Measurements from ENCODE around the gene SLIT3.

- TF ChIP-seq CTCF (IDR thresholded peaks at IDR 0.05) (no peak), POLR2AphosphoS5 (IDR thresholded peaks at IDR 0.05; ENCODE audit: insufficient read depth in 1 of 2, low read depth in 1 of 2) (no peak)
These were observed 688.8 kb downstream of the SLIT3 start for GRCh38 chr5:168612123-168612522.
